GM21526 (cell line): Measurements from ENCODE around the gene MPP4.

Experiments used
- ATAC-seq: cut with Tn5 transposase; IDR thresholded peaks from one replicate; pipeline ENCODE4 v1.9.1; 2021; ENCODE audit warnings: moderate library complexity; ENCODE audit not compliant: unreplicated experiment, low FRiP score

The MPP4 gene

GRCh38 chr2:201631041-201631440 lies 67.4 kb downstream of the MPP4 start:
- no peak for ATAC-seq

DNA sequence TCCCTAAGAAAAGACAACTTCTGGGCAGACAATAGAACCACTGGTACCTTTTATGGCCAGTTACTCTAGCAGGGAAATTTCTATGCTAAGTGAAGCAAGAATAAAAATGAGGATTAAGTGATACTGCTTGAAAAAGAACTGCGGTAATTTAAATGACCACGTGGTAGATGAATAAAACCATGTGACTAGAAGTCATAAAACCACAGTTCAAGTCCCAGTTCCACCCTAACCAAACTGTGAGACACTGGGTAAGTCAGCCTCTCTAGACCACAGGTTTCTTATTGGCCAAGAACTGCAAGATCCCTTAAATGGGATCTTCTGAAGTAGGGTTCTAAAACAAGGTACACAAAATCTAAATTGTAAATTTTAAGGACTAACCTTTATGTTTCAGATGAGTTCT lies 67.9 kb downstream of the MPP4 start:
- ATAC-seq: no peak

DNA sequence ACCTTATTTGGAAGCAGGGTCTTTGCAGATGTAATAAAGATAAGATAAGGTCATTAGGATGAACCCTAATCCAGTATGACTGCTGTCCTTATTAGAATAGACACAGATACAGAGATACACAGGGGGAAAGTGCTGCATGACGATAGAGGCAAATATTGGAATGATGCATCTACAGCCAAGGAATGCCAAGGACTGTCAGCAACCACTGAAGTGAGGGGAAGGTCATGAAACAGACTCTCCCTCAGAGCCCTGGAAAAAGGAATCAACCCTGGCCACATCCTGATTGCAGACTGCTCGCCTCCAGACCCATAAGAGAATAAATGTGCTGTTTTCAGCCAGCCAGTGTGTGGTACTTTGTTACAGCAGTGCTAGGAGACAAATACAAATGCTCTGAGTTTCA lies 69.9 kb downstream of the MPP4 start:
- ATAC-seq: no peak

DNA sequence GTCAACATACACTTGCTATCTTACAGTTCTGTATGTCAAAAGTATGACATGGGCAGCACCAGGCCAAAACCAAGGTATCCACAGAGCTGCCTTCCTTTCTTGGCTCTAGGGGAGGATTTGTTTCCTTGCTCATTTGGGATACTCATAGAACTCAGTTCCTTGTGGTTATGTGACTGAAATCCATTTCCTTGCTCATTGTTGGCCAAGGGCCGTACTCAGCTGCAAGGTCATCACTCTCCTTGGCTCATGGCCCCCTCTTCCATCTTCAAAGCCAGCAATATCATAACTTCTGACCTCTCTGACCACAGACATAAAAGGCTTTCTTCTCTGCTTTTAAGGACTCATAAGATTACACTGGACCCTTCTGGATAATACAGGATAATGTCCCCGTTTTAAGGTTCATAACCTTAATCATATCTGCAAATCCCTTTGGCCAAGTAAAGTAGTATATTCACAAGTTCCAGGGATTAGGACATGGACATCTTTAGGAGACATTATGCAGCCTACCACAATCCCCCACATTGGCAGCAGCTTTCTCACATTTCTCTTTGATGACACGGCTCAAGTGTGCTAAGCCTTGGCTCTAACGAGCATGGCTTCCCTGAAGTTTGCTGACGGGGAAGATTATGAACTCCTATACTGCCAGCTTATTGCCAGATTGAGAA lies 76.0 kb downstream of the MPP4 start:
- ATAC-seq: no peak

DNA sequence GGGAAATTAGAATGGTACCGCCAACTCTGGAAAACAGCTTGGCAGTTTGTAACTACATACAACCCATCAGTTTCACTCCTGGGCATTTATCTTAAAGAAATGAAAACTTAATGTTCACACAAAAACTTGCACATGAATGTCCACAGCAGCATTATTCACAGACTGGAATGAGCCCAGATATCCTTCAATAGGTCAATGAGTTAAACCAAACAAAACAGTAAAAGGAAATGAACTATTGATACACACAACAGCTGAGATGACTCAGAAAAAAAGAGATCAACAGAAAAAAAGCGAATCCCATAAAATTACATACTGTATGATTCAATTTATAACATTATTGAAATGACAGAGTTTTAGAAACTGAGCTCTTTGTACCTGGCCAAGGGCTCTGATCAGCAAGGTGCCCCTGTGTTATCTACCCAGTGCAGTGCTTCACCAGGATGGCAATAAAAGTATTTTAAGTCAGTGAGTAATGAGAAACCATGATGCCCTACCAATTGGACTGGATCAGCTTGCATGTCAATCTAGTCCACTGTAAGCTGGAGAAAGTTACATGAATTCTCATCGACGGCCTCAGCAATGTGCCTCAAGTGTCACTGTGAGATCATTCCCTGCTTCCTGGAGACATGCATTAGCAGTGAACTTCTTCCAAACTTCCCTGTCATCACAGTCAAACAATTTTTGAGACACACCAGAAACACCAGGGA lies 77.0 kb downstream of the MPP4 start:
- ATAC-seq: no peak

- no peak for ATAC-seq
These were observed 79.4 kb downstream of the MPP4 start for GRCh38 chr2:201618744-201619662.

DNA sequence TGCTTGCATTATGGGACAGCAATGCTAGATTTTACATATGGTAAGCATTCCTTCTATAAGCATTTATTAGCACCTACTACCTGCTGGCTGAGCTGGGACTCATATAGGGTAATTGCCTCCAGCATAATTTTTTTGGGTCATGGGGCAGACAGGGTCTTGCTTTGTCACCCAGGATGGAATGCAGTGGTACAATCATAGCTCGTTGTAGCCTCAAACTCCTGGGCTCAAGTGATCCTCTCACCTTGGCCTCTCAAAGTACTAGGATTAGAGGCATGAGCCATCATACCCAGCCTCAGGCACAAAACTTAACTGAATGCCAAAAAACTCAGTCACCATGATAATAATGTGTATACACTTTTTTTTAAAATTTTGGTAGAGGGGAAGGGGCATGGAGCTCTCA lies 90.4 kb downstream of the MPP4 start:
- ATAC-seq: no peak

DNA sequence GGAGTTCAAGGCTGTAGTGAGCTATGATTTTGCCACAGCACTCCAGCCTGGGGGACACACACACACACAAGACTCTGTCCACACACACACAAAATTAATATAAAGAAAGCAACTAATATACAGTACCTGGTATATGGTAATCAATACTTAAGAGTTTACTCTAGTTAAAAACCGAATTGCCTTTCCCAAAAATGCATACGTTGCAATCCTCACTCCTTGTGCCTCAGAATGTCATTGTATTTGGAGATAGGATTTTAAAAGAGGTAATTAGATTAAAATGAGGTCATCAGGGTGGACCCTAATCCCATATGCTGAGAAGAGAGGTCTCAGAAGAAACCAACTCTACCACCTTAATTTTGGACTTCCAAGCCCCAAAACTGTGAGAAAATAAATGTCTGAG lies 90.9 kb downstream of the MPP4 start:
- ATAC-seq: no peak

DNA sequence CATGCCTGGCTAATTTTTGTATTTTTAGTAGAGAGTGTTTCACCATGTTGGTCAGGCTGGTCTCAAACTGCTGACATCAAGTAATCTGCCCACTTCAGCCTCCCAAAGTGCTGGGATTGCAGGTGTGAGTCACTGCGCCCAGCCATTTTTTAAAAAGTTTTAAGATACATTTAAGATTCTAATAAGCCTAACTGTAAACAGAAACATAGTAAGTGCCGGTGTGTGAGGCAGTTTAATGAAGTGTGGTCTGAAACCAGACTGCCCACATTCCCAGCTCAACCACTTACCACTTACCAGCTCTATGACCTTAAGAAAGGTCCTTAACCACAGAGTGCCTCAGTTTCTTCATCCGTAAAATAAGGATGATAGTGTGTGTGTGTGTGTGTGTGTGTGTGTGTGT lies 97.5 kb downstream of the MPP4 start:
- ATAC-seq: no peak

DNA sequence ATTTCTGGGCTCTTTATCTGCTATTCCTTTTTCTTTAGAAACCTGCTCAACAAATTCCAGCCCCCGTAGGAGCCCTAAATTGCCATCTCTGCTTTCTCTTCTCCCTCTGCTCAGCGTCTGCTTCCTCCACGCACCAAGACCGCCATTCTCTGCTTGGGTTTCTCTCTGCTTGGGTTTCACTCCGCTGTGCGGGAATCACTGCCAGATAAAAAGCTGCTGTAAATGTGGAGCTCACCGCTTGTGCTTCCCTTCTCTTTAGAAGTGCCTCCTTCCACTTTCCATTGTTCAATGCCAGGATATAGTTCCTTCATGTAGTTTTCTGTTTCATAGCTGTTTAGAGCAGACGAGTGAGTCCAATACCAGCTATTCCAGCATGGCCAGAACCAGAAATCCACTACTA lies 101.0 kb downstream of the MPP4 start:
- ATAC-seq: no peak
